Esophagus squamous epithelium (tissue), 4 donors: ENCODE results near the gene TROAP.

Source experiments
- CTCF ChIP-seq, 6 experiments: fragments of 450-650 bp in 4 of 6; fragments of 200-600 bp in 2 of 6; sonication (generic) in 2 of 6; IDR thresholded peaks; one replicate each; pipeline ENCODE4 v1.5.1; 2016 to 2019; ENCODE audit warnings: antibody characterized with exemption in 6 of 6, mild to moderate bottlenecking in 4 of 6, moderate library complexity in 4 of 6
- POLR2A ChIP-seq, 4 donors: fragments of 450-650 bp; IDR thresholded peaks; one replicate each; pipeline ENCODE4 v1.6.1; 2017; ENCODE audit warnings: antibody characterized with exemption in 4 of 4, mild to moderate bottlenecking in 4 of 4, moderate library complexity in 3 of 4

- no peak for TF ChIP-seq CTCF (IDR thresholded peaks at IDR 0.05)
- no peak for TF ChIP-seq POLR2A (IDR thresholded peaks at IDR 0.05)
Observed at GRCh38 chr12:49294804-49295081, 28.3 kb upstream of the TROAP start.
